ENCODE measurements around the gene ZNF462.

ZNF462 gene

GRCh38 chr9:106867286-106867685 lies 4.3 kb downstream of the ZNF462 start:
- H3K9ac ChIP-seq (ENCODE audit: low read length) = no peak overlapping the region
- no peak overlapping the region for H3K4me3 ChIP-seq (ENCODE audit: low read depth in 1 of 2, low read length in 2 of 2)
- H3K36me3 ChIP-seq (ENCODE audit: insufficient read depth, low read length) = no peaks in the 10 kb centered on the region
- H3K27ac ChIP-seq (ENCODE audit: low read depth, low read length) = no peak overlapping the region
- no peaks in the 10 kb centered on the region for H3K9me3 ChIP-seq (ENCODE audit: low read length)
- peaks cover 65% of the 10 kb centered on the region for H3K4me1 ChIP-seq (ENCODE audit: insufficient read depth, low read length)
- no peaks in the 10 kb centered on the region for H3K27me3 ChIP-seq (ENCODE audit: control insufficient read depth in 1 of 2, insufficient read depth in 2 of 2, low read length in 2 of 2)

- Histone ChIP-seq H3K4me1 (ENCODE audit: insufficient read depth, low read length) (peaks cover 69% of the 10 kb centered on the region), H3K36me3 (ENCODE audit: insufficient read depth, low read length) (no peaks in the 10 kb centered on the region), H3K9me3 (ENCODE audit: low read length) (no peaks in the 10 kb centered on the region), H3K4me3 (ENCODE audit: low read depth in 1 of 2, low read length in 2 of 2) (no peak overlapping the region), H3K9ac (ENCODE audit: low read length) (no peak overlapping the region), H3K27ac (ENCODE audit: low read depth, low read length) (peak overlapping the region; percentile 22), H3K27me3 (ENCODE audit: control insufficient read depth in 1 of 2, insufficient read depth in 2 of 2, low read length in 2 of 2) (no peaks in the 10 kb centered on the region)
Observed at GRCh38 chr9:106868087-106868486, 5.1 kb downstream of the ZNF462 start.

- Histone ChIP-seq H3K27ac (ENCODE audit: low read depth, low read length) (peak overlapping the region; percentile 22), H3K36me3 (ENCODE audit: insufficient read depth, low read length) (no peaks in the 10 kb centered on the region), H3K4me3 (ENCODE audit: low read depth in 1 of 2, low read length in 2 of 2) (no peak overlapping the region), H3K9me3 (ENCODE audit: low read length) (no peaks in the 10 kb centered on the region), H3K4me1 (ENCODE audit: insufficient read depth, low read length) (peaks cover 69% of the 10 kb centered on the region), H3K27me3 (ENCODE audit: control insufficient read depth in 1 of 2, insufficient read depth in 2 of 2, low read length in 2 of 2) (no peaks in the 10 kb centered on the region), H3K9ac (ENCODE audit: low read length) (no peak overlapping the region)
Observed at GRCh38 chr9:106868565-106868964, 5.6 kb downstream of the ZNF462 start.

GRCh38 chr9:106869028-106869427 lies 6.1 kb downstream of the ZNF462 start:
- no peaks in the 10 kb centered on the region for H3K36me3 ChIP-seq (ENCODE audit: insufficient read depth, low read length)
- H3K4me1 ChIP-seq (ENCODE audit: insufficient read depth, low read length) = peaks cover 69% of the 10 kb centered on the region
- H3K4me3 ChIP-seq (ENCODE audit: low read depth in 1 of 2, low read length in 2 of 2) = peak overlapping the region in 1 of 2 donors; percentile 2

GRCh38 chr9:106869458-106869857 lies 6.5 kb downstream of the ZNF462 start:
- Histone ChIP-seq H3K4me3 (ENCODE audit: low read depth in 1 of 2, low read length in 2 of 2) (peak overlapping the region in 1 of 2 donors; percentile 2), H3K9ac (ENCODE audit: low read length) (no peak overlapping the region), H3K27me3 (ENCODE audit: control insufficient read depth in 1 of 2, insufficient read depth in 2 of 2, low read length in 2 of 2) (no peaks in the 10 kb centered on the region), H3K27ac (ENCODE audit: low read depth, low read length) (peak overlapping the region; percentile 53), H3K36me3 (ENCODE audit: insufficient read depth, low read length) (no peaks in the 10 kb centered on the region), H3K4me1 (ENCODE audit: insufficient read depth, low read length) (peaks cover 70% of the 10 kb centered on the region), H3K9me3 (ENCODE audit: low read length) (no peaks in the 10 kb centered on the region)

More at GRCh38 chr9:106869028-106869427, 6.1 kb downstream of the ZNF462 start:
- H3K27me3 ChIP-seq (ENCODE audit: control insufficient read depth in 1 of 2, insufficient read depth in 2 of 2, low read length in 2 of 2) = no peaks in the 10 kb centered on the region
- no peak overlapping the region for H3K9ac ChIP-seq (ENCODE audit: low read length)
- H3K9me3 ChIP-seq (ENCODE audit: low read length) = no peaks in the 10 kb centered on the region
- peak overlapping the region; percentile 53 for H3K27ac ChIP-seq (ENCODE audit: low read depth, low read length)

- H3K9ac ChIP-seq (ENCODE audit: low read length) = no peak overlapping the region
- H3K9me3 ChIP-seq (ENCODE audit: low read length) = no peaks in the 10 kb centered on the region
- peaks cover 68% of the 10 kb centered on the region for H3K4me1 ChIP-seq (ENCODE audit: insufficient read depth, low read length)
- no peak overlapping the region for H3K27ac ChIP-seq (ENCODE audit: low read depth, low read length)
- H3K36me3 ChIP-seq (ENCODE audit: insufficient read depth, low read length) = no peaks in the 10 kb centered on the region
- H3K27me3 ChIP-seq (ENCODE audit: control insufficient read depth in 1 of 2, insufficient read depth in 2 of 2, low read length in 2 of 2) = no peaks in the 10 kb centered on the region
- no peak overlapping the region for H3K4me3 ChIP-seq (ENCODE audit: low read depth in 1 of 2, low read length in 2 of 2)
Observed at GRCh38 chr9:106872641-106873040, 9.7 kb downstream of the ZNF462 start.

GRCh38 chr9:106874031-106874430 lies 11.1 kb downstream of the ZNF462 start:
- no peaks in the 10 kb centered on the region for H3K27me3 ChIP-seq (ENCODE audit: control insufficient read depth in 1 of 2, insufficient read depth in 2 of 2, low read length in 2 of 2)
- no peak overlapping the region for H3K9ac ChIP-seq (ENCODE audit: low read length)
- no peaks in the 10 kb centered on the region for H3K36me3 ChIP-seq (ENCODE audit: insufficient read depth, low read length)
- no peaks in the 10 kb centered on the region for H3K9me3 ChIP-seq (ENCODE audit: low read length)
- no peak overlapping the region for H3K4me3 ChIP-seq (ENCODE audit: low read depth in 1 of 2, low read length in 2 of 2)
- peaks cover 68% of the 10 kb centered on the region for H3K4me1 ChIP-seq (ENCODE audit: insufficient read depth, low read length)
- H3K27ac ChIP-seq (ENCODE audit: low read depth, low read length) = peak overlapping the region; percentile 15

GRCh38 chr9:106874652-106875051 lies 11.7 kb downstream of the ZNF462 start:
- Histone ChIP-seq H3K36me3 (ENCODE audit: insufficient read depth, low read length) (no peaks in the 10 kb centered on the region), H3K9ac (ENCODE audit: low read length) (no peak overlapping the region), H3K27ac (ENCODE audit: low read depth, low read length) (no peak overlapping the region), H3K4me1 (ENCODE audit: insufficient read depth, low read length) (peaks cover 67% of the 10 kb centered on the region), H3K9me3 (ENCODE audit: low read length) (no peaks in the 10 kb centered on the region), H3K27me3 (ENCODE audit: control insufficient read depth in 1 of 2, insufficient read depth in 2 of 2, low read length in 2 of 2) (no peaks in the 10 kb centered on the region), H3K4me3 (ENCODE audit: low read depth in 1 of 2, low read length in 2 of 2) (no peak overlapping the region)

GRCh38 chr9:106875529-106875928 lies 12.6 kb downstream of the ZNF462 start:
- Histone ChIP-seq H3K9ac (ENCODE audit: low read length) (no peak overlapping the region), H3K4me3 (ENCODE audit: low read depth in 1 of 2, low read length in 2 of 2) (no peak overlapping the region), H3K27me3 (ENCODE audit: control insufficient read depth in 1 of 2, insufficient read depth in 2 of 2, low read length in 2 of 2) (no peaks in the 10 kb centered on the region), H3K27ac (ENCODE audit: low read depth, low read length) (no peak overlapping the region), H3K4me1 (ENCODE audit: insufficient read depth, low read length) (peaks cover 67% of the 10 kb centered on the region), H3K36me3 (ENCODE audit: insufficient read depth, low read length) (no peaks in the 10 kb centered on the region), H3K9me3 (ENCODE audit: low read length) (no peaks in the 10 kb centered on the region)

GRCh38 chr9:106877345-106877744 lies 14.4 kb downstream of the ZNF462 start:
- H3K27me3 ChIP-seq (ENCODE audit: control insufficient read depth in 1 of 2, insufficient read depth in 2 of 2, low read length in 2 of 2) = no peaks in the 10 kb centered on the region
- peaks cover 66% of the 10 kb centered on the region for H3K4me1 ChIP-seq (ENCODE audit: insufficient read depth, low read length)
- no peak overlapping the region for H3K4me3 ChIP-seq (ENCODE audit: low read depth in 1 of 2, low read length in 2 of 2)
- no peak overlapping the region for H3K27ac ChIP-seq (ENCODE audit: low read depth, low read length)
- H3K36me3 ChIP-seq (ENCODE audit: insufficient read depth, low read length) = no peaks in the 10 kb centered on the region
- H3K9ac ChIP-seq (ENCODE audit: low read length) = no peak overlapping the region
- H3K9me3 ChIP-seq (ENCODE audit: low read length) = no peaks in the 10 kb centered on the region

GRCh38 chr9:106878081-106878837 lies 15.3 kb downstream of the ZNF462 start:
- peaks cover 62% of the 10 kb centered on the region for H3K4me1 ChIP-seq (ENCODE audit: insufficient read depth, low read length)
- no peak overlapping the region for H3K9ac ChIP-seq (ENCODE audit: low read length)
- H3K4me3 ChIP-seq (ENCODE audit: low read depth in 1 of 2, low read length in 2 of 2) = no peak overlapping the region
- H3K27ac ChIP-seq (ENCODE audit: low read depth, low read length) = peak overlapping the region; percentile 81
- H3K27me3 ChIP-seq (ENCODE audit: control insufficient read depth in 1 of 2, insufficient read depth in 2 of 2, low read length in 2 of 2) = no peaks in the 10 kb centered on the region
- H3K9me3 ChIP-seq (ENCODE audit: low read length) = no peaks in the 10 kb centered on the region
- H3K36me3 ChIP-seq (ENCODE audit: insufficient read depth, low read length) = no peaks in the 10 kb centered on the region

GRCh38 chr9:106878934-106879333 lies 16.0 kb downstream of the ZNF462 start:
- Histone ChIP-seq H3K9ac (ENCODE audit: low read length) (no peak overlapping the region), H3K9me3 (ENCODE audit: low read length) (no peaks in the 10 kb centered on the region), H3K4me1 (ENCODE audit: insufficient read depth, low read length) (peaks cover 69% of the 10 kb centered on the region), H3K27ac (ENCODE audit: low read depth, low read length) (peak overlapping the region; percentile 81), H3K4me3 (ENCODE audit: low read depth in 1 of 2, low read length in 2 of 2) (no peak overlapping the region), H3K27me3 (ENCODE audit: control insufficient read depth in 1 of 2, insufficient read depth in 2 of 2, low read length in 2 of 2) (no peaks in the 10 kb centered on the region), H3K36me3 (ENCODE audit: insufficient read depth, low read length) (no peaks in the 10 kb centered on the region)

All from muscle layer of colon (tissue), 2 donors.